Endothelial cell of umbilical vein (primary cell): ENCODE measurements around the gene GALR2.

Experiments used
- EZH2 ChIP-seq: IDR thresholded peaks from 2 replicates; pipeline ENCODE4 v1.6.1; 2012; ENCODE audit warnings: borderline replicate concordance, low read depth, mild to moderate bottlenecking, moderate library complexity, low read length, inconsistent platforms; ENCODE audit not compliant: severe bottlenecking
- GATA2 ChIP-seq: IDR thresholded peaks from 2 replicates; pipeline ENCODE4 v1.7.0; 2011; ENCODE audit warnings: low read depth, mild to moderate bottlenecking, moderate library complexity, mixed read lengths, low read length; ENCODE audit not compliant: insufficient read length, insufficient read depth
- POLR2A ChIP-seq: IDR thresholded peaks from 2 replicates; pipeline ENCODE4 v1.6.1; 2012; ENCODE audit warnings: low read depth, mild to moderate bottlenecking, control low read depth, low read length
- POLR2AphosphoS5 ChIP-seq: IDR thresholded peaks from 2 replicates; pipeline ENCODE4 v1.6.1; 2012; ENCODE audit warnings: low read depth, mild to moderate bottlenecking, control low read depth, low read length, moderate library complexity; ENCODE audit not compliant: insufficient read depth
- TF ChIP-seq, protein P1 (sequence below), 2 donors: IDR thresholded peaks; 1 replicate in 1 of 2; 2 replicates in 1 of 2; pipeline ENCODE4 v1.5.1; 2011; ENCODE audit warnings: low read length in 2 of 2, mild to moderate bottlenecking in 2 of 2, moderate library complexity in 2 of 2, control low read depth in 1 of 2, inconsistent platforms in 1 of 2, low read depth in 1 of 2; ENCODE audit not compliant: insufficient read depth in 1 of 2; ENCODE audit errors: extremely low read depth in 1 of 2

DNA sequence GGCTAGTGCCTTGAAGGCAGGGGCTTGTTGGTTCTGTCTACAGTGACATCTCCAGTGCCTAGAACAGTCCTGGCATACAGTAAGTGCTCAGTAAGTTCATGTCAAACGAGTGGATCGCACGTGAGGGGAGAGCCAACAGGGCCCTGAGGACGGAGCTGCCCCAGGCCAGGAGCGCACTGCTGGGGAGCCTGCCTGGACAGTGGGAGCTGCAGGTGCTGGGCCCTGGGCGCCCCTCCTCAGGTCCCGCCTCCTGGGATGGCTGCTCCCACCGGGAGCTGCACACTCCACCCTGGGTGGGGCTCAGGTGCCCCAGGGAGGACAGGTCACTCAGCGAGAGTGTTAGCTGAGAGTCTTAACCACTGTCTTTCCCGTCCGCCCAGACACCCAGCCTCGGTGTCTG, 49.3 kb upstream of the GALR2 start:
- TF ChIP-seq POLR2A: no peak
- TF ChIP-seq, protein P1, sequence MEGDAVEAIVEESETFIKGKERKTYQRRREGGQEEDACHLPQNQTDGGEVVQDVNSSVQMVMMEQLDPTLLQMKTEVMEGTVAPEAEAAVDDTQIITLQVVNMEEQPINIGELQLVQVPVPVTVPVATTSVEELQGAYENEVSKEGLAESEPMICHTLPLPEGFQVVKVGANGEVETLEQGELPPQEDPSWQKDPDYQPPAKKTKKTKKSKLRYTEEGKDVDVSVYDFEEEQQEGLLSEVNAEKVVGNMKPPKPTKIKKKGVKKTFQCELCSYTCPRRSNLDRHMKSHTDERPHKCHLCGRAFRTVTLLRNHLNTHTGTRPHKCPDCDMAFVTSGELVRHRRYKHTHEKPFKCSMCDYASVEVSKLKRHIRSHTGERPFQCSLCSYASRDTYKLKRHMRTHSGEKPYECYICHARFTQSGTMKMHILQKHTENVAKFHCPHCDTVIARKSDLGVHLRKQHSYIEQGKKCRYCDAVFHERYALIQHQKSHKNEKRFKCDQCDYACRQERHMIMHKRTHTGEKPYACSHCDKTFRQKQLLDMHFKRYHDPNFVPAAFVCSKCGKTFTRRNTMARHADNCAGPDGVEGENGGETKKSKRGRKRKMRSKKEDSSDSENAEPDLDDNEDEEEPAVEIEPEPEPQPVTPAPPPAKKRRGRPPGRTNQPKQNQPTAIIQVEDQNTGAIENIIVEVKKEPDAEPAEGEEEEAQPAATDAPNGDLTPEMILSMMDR (IDR thresholded peaks at IDR 0.05; ENCODE audit: extremely low read depth in 1 of 2, insufficient read depth in 1 of 2, low read depth in 1 of 2, low read length in 2 of 2): no peak
- no peak for TF ChIP-seq POLR2AphosphoS5
- TF ChIP-seq GATA2: no peak
- TF ChIP-seq EZH2: no peak
